ENCODE measurements around the gene NDUFS6.
"Not testable (repeated sequence)": the region's sequence is repeated elsewhere in the genome, so short reads cannot be mapped to it uniquely, and the experiment has no call there.

The NDUFS6 gene

DNA sequence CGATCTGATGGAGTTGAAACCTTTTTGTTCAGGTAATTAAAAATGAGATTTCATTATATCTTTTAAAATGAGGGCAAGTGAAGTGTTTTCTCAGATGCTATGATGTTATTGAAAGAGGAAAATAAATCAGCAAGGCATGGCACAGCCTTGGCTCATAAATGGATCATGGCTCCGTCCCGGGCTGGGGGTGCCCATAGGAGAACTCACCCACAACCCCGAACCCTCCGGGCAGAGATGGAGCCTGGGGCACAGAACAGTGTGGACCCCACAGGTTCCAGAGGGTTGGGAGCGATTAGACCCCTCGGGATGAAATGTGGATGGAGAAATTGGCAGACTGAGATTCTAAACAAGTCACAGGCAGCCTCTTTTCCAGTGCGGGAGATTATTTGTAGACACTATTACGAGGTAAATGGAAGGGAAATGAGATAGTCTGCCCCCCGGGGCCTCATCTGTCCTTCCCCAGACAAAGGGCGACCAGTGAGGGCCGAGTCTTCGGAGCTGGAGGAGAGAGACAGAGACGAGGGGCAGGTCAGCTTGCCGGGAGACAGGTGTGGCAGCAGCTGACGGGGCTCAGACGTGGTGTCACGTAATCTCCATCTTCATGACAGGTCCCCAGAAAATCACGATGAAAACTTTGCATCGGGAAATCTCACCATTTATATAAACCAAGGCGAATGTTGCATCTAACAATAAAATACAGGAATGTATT, 33.7 kb downstream of the NDUFS6 start:
- no peak for TF ChIP-seq POU2F2 (IDR thresholded peaks at IDR 0.05; ENCODE audit: low read depth, low read length)
- no peak for TF ChIP-seq TAF1 (IDR thresholded peaks at IDR 0.05; ENCODE audit: low read depth, low read length)
- no peak for TF ChIP-seq POLR2A (IDR thresholded peaks at IDR 0.05; ENCODE audit: low read depth, low read length)
- TF ChIP-seq POLR2AphosphoS5 (IDR thresholded peaks at IDR 0.05; ENCODE audit: low read depth, low read length) = no peak
- no peak for TF ChIP-seq SPI1 (IDR thresholded peaks at IDR 0.05; ENCODE audit: low read depth, low read length)
- no peak for TF ChIP-seq PAX5 (IDR thresholded peaks at IDR 0.05; ENCODE audit: insufficient read depth, low read length, severe bottlenecking)
- FAIRE-seq (no peak), DNase-seq (ENCODE audit: insufficient read length, low spot score) (no peak)

DNA sequence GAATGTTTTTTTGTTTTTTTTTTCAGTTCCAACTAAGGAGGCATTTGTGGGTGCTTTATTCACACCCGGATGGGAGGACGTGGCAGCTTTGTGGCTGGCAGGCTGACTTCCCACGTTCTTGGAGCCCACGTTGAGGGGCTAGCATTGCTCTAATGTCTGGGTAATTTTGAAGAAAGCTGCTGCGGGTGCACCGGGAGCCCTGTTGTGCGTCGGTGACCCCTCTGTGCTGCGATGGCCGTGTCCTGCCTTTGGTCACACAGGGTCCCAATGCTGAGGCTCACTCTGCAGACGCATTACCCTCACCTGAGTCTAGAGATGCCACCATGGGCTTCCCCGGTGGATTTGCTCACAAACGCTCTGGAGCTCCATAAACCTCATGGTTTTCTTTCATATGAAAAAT, 34.2 kb downstream of the NDUFS6 start:
- TF ChIP-seq TAF1 (IDR thresholded peaks at IDR 0.05; ENCODE audit: low read depth, low read length) (no peak), POLR2A (IDR thresholded peaks at IDR 0.05; ENCODE audit: low read depth, low read length) (no peak), PAX5 (IDR thresholded peaks at IDR 0.05; ENCODE audit: insufficient read depth, low read length, severe bottlenecking) (no peak), POLR2AphosphoS5 (IDR thresholded peaks at IDR 0.05; ENCODE audit: low read depth, low read length) (no peak), POU2F2 (IDR thresholded peaks at IDR 0.05; ENCODE audit: low read depth, low read length) (no peak), SPI1 (IDR thresholded peaks at IDR 0.05; ENCODE audit: low read depth, low read length) (no peak)
- FAIRE-seq = no peak
- no peak for DNase-seq (ENCODE audit: insufficient read length, low spot score)

DNA sequence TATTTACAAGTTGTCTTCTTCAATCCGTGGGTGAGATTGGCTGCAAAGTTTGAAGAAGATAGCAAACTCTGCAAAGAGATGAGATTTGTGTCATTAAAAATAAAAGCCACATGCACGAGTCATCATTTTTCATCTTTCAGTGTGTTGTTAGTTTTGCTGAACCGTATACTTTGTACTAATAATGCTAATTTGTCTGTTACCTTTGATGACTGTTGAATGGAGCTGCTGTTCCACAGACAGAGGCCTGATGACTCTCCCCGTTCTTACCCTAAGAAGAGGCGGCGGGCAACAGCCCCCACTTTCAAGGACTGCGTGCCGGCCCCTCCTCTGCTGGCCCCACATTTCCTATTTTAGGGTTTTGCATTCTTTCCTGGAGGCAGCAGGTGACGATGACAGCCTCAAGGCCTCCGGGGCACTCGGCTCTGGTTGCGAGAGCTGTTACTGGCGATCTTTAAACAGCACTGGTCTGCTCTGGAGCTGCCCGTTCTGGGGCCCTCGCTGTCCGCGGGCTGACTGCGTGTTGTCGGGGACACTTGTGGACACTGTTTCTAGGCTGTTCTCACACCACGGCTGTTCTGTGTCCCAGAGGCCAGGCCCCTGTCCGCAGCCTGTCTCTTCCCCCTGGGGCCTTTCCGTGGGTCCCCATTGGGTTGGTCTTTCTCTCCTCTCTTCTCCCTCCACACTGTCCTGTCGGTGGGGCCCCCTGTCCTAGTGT, 35.1 kb downstream of the NDUFS6 start:
- no peak for TF ChIP-seq SPI1 (IDR thresholded peaks at IDR 0.05; ENCODE audit: low read depth, low read length)
- no peak for TF ChIP-seq TAF1 (IDR thresholded peaks at IDR 0.05; ENCODE audit: low read depth, low read length)
- no peak for TF ChIP-seq POLR2AphosphoS5 (IDR thresholded peaks at IDR 0.05; ENCODE audit: low read depth, low read length)
- FAIRE-seq (no peak), DNase-seq (ENCODE audit: insufficient read length, low spot score) (no peak)

DNA sequence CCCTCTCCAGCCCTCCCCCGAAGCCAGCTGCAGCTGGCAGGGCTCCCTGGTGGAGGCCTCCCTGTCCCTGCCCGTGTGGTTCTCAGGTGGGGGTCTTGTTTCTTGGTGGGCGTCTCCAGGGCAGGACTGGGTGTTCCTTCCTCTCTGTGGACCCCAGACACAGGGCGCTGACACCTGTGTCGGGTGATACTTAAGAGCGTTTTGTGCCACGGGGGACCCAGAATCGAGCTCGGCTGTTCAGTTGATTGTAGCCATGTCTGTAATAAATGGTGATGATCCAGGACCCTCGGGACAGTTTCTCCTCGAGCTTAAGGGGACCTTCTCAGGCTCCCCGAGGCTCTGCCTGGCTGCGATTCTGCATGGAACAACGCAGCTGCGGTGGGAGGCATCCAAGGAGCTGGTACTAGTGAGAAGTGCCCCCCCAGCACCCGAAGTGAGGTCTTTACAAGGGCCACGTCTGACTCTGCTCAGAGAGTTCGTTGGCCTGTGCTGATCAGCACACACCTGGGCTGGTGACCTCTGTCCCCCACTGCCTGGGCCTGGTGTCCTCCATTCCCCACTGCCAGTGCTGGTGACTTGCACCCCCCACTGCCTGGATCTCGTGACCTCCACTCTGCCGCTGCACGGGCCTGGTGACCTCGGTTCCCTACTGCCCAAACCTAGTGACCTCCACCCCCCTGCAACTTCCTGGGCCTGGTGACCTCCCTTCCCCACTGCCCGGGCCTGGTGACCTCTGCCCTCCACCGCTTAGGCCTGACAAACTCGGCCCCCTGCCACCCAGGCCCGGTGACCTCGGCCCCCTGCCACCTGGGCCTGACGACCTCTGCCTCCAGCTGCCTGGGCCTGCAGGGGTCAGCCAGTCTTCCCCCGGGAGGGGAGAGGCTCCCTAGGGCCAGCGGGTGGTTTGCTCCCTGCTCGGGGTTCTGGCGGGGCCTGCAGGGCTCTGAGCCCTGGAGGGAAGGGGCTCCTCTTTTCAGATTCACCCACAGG, 36.0 kb downstream of the NDUFS6 start:
- FAIRE-seq = no peak
- TF ChIP-seq POLR2AphosphoS5 (IDR thresholded peaks at IDR 0.05; ENCODE audit: low read depth, low read length) = no peak
- no peak for TF ChIP-seq TAF1 (IDR thresholded peaks at IDR 0.05; ENCODE audit: low read depth, low read length)
- no peak for TF ChIP-seq POLR2A (IDR thresholded peaks at IDR 0.05; ENCODE audit: low read depth, low read length)
- no peak for TF ChIP-seq POU2F2 (IDR thresholded peaks at IDR 0.05; ENCODE audit: low read depth, low read length)
- no peak for TF ChIP-seq SPI1 (IDR thresholded peaks at IDR 0.05; ENCODE audit: low read depth, low read length)
- TF ChIP-seq PAX5 (IDR thresholded peaks at IDR 0.05; ENCODE audit: insufficient read depth, low read length, severe bottlenecking) = no peak
- no peak for DNase-seq (ENCODE audit: insufficient read length, low spot score)

DNA sequence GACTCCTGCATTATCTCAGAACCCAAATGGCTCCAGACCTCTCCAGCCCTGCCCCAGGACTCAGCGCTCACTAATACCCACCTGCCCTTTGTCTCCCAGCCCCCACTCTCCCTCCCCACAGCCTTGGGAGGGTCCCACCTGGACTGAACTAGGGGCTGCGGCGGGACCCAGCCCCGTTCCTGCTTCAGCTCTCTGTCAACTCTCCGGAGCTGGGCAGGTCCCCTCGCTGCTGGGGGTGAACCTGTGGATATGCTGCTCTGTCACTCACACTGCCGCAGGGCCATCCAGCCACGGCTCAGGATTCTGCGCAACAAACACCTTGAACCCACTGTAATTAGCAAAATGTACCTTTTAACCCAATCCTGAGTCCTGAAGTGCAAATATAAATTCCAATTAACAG, 36.8 kb downstream of the NDUFS6 start:
- FAIRE-seq (no peak), DNase-seq (ENCODE audit: insufficient read length, low spot score) (no peak)
- no peak for TF ChIP-seq POLR2AphosphoS5 (IDR thresholded peaks at IDR 0.05; ENCODE audit: low read depth, low read length)
- TF ChIP-seq POLR2A (IDR thresholded peaks at IDR 0.05; ENCODE audit: low read depth, low read length) = no peak
- TF ChIP-seq PAX5 (IDR thresholded peaks at IDR 0.05; ENCODE audit: insufficient read depth, low read length, severe bottlenecking) = no peak
- no peak for TF ChIP-seq TAF1 (IDR thresholded peaks at IDR 0.05; ENCODE audit: low read depth, low read length)
- TF ChIP-seq POU2F2 (IDR thresholded peaks at IDR 0.05; ENCODE audit: low read depth, low read length) = no peak
- TF ChIP-seq SPI1 (IDR thresholded peaks at IDR 0.05; ENCODE audit: low read depth, low read length) = no peak

DNA sequence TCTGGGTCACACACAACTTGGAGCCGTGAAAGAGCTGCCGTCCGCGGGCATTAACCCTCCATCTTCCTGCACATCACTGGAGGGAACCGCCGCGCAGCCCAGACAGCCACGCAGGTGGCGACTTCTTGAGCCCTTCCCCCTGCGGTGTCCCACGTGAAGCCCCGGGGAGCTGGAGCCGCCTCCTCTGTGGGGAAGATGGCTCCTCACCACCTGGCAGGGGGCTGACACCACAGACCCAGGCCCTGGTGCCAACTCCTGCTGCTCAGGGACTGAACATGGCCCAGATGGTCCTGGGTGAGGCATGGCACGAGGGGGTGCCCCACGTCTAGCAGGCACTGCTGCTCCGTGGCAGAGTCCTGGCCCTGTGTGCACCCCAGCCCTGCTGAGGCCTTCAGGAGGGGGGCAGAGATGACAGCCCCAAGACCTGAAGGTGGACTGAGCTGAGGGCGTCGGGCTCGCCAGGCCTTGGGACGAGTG, 38.9 kb downstream of the NDUFS6 start:
- FAIRE-seq (no peak), DNase-seq (ENCODE audit: insufficient read length, low spot score) (no peak)
- TF ChIP-seq POLR2A (IDR thresholded peaks at IDR 0.05; ENCODE audit: low read depth, low read length) (no peak), TAF1 (IDR thresholded peaks at IDR 0.05; ENCODE audit: low read depth, low read length) (no peak), SPI1 (IDR thresholded peaks at IDR 0.05; ENCODE audit: low read depth, low read length) (no peak), PAX5 (IDR thresholded peaks at IDR 0.05; ENCODE audit: insufficient read depth, low read length, severe bottlenecking) (no peak), POU2F2 (IDR thresholded peaks at IDR 0.05; ENCODE audit: low read depth, low read length) (no peak), POLR2AphosphoS5 (IDR thresholded peaks at IDR 0.05; ENCODE audit: low read depth, low read length) (no peak)

DNA sequence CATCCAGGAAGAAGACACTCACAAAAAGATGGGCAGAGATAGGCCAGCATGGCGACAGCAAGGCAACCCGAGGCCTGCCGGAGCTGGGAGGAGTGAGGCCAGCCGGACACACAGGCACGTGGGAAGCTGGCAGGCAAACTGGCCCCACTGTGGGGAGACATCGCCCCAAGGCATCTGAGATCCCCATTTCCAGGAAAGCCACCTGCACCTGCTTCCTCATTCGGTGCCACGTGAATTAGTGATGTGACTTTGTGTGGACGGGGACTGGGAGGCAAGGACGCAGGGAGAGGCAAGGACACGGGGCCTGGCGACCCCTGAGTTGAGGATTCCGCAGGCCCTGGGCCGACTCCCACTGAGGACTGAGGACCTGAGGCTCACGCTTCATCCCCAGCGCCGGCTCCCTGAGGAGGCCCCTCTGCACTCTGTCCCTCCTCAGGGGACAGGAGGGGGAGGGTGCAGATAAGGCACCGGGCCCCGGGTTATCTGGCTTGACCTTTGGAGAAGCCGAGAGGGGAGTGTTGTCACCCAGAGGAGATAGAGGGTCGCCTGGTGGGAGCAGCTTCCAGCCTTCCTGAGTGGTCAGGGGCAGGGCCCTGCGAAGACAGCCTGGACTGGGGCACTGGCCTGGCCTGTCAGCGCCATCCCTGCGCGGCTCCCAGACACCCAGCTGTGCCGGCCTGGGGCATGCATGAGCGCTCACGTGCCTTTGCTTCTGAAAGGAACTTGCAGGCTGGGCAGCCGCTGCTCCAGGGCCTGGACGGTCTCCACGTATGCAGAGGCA, 39.7 kb downstream of the NDUFS6 start:
- TF ChIP-seq POU2F2 (IDR thresholded peaks at IDR 0.05; ENCODE audit: low read depth, low read length) (no peak), SPI1 (IDR thresholded peaks at IDR 0.05; ENCODE audit: low read depth, low read length) (no peak), POLR2A (IDR thresholded peaks at IDR 0.05; ENCODE audit: low read depth, low read length) (no peak), PAX5 (IDR thresholded peaks at IDR 0.05; ENCODE audit: insufficient read depth, low read length, severe bottlenecking) (no peak)
- DNase-seq (ENCODE audit: insufficient read length, low spot score) (no peak), FAIRE-seq (no peak)

DNA sequence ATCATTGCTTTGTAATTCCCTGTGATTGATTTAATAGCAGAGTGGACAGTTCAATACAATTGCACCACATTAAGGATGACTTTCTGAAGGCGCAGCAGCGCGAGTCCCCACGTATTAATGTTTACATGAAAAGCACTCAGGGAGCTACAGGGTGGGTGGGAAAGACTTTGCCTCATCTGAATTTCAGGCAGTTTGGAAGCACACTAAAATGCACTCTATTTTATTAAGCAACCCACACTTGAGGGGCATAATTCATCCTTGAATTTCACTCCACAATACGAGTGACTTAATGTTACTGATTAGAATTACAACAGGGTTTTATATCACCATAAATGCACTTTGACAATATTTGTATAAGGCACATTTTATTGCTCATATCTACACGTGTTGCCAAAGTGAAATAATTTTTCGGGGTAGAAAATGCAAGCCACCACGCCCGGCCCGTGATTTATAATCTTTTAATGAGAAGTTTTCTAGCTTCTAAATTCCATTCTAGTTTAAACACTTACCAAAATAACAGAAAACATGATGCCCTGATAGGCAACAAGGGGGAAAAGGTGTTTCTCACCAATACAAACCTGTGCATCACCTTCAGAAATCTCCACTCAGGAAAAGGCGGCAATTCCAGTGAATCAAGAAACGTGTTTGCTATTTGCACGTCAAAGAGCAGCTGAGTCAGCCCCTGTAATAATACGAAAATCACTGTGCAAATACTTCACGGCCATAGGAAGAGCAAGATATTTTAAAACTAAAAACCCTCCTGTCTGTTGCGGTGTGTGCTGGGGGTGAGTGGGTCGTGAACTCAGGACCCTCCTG, 41.0 kb downstream of the NDUFS6 start:
- no peak for DNase-seq (ENCODE audit: insufficient read length, low spot score)
- no peak for TF ChIP-seq SPI1 (IDR thresholded peaks at IDR 0.05; ENCODE audit: low read depth, low read length)
- TF ChIP-seq TAF1 (IDR thresholded peaks at IDR 0.05; ENCODE audit: low read depth, low read length) = no peak
- TF ChIP-seq POU2F2 (IDR thresholded peaks at IDR 0.05; ENCODE audit: low read depth, low read length) = no peak
- no peak for TF ChIP-seq PAX5 (IDR thresholded peaks at IDR 0.05; ENCODE audit: insufficient read depth, low read length, severe bottlenecking)
- no peak for TF ChIP-seq POLR2AphosphoS5 (IDR thresholded peaks at IDR 0.05; ENCODE audit: low read depth, low read length)
- no peak for TF ChIP-seq POLR2A (IDR thresholded peaks at IDR 0.05; ENCODE audit: low read depth, low read length)
- no peak for FAIRE-seq

DNA sequence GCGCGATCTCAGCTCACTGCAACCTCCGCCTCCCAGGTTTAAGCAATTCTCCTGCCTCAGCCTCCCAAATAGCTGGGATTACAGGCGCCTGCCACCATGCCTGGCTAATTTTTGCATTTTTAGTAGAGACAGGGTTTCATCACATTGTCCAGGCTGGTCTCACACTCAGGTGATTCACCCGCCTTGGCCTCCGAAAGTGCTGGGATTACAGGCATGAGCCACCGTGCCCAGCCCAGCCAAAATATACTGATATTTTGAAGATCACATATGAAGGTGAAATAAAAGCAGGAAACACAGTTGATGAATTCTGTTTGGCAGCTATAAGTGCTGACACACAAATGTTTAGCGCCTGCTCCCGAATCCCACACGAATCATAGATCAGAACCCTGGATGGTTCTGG, 42.6 kb downstream of the NDUFS6 start:
- DNase-seq (ENCODE audit: insufficient read length, low spot score); FAIRE-seq: not testable (repeated sequence)

All from GM12891 (cell line).